ENCODE results near the gene GPATCH8.

- no peak for TF ChIP-seq CTCF (conservative IDR thresholded peaks at IDR 0.05)
- TF ChIP-seq ZFX (IDR thresholded peaks at IDR 0.05), result no peak
These were observed 20.4 kb upstream of the GPATCH8 start for GRCh38 chr17:44523672-44523972.
